ENCODE results near the gene SH2B3. TPM values are rescaled to one million over a fixed set of nuclear protein-coding genes. Genes with fewer than 3 reads are reported as not detected.
A peak's percentile ranks its signal among the peaks of the same experiment; 100 is the strongest.
"Not testable (repeated sequence)": the region's sequence is repeated elsewhere in the genome, so short reads cannot be mapped to it uniquely, and the experiment has no call there.

SH2B3 gene
- total RNA-seq, 1 donor from 2014 or later = 43.7 TPM

- intact Hi-C loops (cut with DNase I) = no loop called here
- DNase-seq (ENCODE audit: missing footprints) (no peak), ATAC-seq (no peak)
These were observed 61.6 kb downstream of the SH2B3 start for GRCh38 chr12:111467092-111467856.

- no peak for DNase-seq (ENCODE audit: missing footprints)
- intact Hi-C loops (cut with DNase I) = no loop called here
- ATAC-seq = no peak
These were observed 62.1 kb downstream of the SH2B3 start for GRCh38 chr12:111467857-111468241.

- intact Hi-C loops (cut with DNase I) = no loop called here
- ATAC-seq (no peak), DNase-seq (ENCODE audit: missing footprints) (no peak)
These were observed 63.7 kb downstream of the SH2B3 start for GRCh38 chr12:111469401-111469800.

GRCh38 chr12:111471236-111471635, 65.5 kb downstream of the SH2B3 start:
- ATAC-seq (no peak), DNase-seq (ENCODE audit: missing footprints) (no peak)
- intact Hi-C loops (cut with DNase I) = no loop called here

- no peak for DNase-seq (ENCODE audit: missing footprints)
- intact Hi-C loops (cut with DNase I) = no loop called here
- ATAC-seq = no peak
These were observed 76.7 kb downstream of the SH2B3 start for GRCh38 chr12:111482462-111482861.

GRCh38 chr12:111488271-111488670, 82.5 kb downstream of the SH2B3 start:
- DNase-seq (ENCODE audit: missing footprints) = no peak
- intact Hi-C loops (cut with DNase I) = no loop called here
- ATAC-seq = peak; percentile 85

GRCh38 chr12:111488798-111489197, 83.1 kb downstream of the SH2B3 start:
- no peak for ATAC-seq
- intact Hi-C loops (cut with DNase I) = no loop called here
- no peak for DNase-seq (ENCODE audit: missing footprints)

GRCh38 chr12:111492979-111493378, 87.3 kb downstream of the SH2B3 start:
- DNase-seq (ENCODE audit: missing footprints); intact Hi-C loops (cut with DNase I); ATAC-seq: not testable (repeated sequence)

- DNase-seq (ENCODE audit: missing footprints) (no peak), ATAC-seq (no peak)
- intact Hi-C loops (cut with DNase I) = no loop called here
These were observed 89.0 kb downstream of the SH2B3 start for GRCh38 chr12:111494676-111495075.

Other genes with a start within 250 kb of the SH2B3 start
- gene PHETA1, start 36.8 kb upstream of the SH2B3 start, total RNA-seq = 37.4 TPM
- gene ATXN2, start 193.4 kb downstream of the SH2B3 start, total RNA-seq = 48.4 TPM

Measured in Right ventricle myocardium inferior (tissue), 1 donor.